ENCODE data around the gene REV1.

Gene REV1

GRCh38 chr2:99473518-99474083 is 16.2 kb downstream of the REV1 start:
- TF ChIP-seq TAF1 (IDR thresholded peaks at IDR 0.05; ENCODE audit: borderline replicate concordance, insufficient read depth, low read length) = no peak
- no peak for TF ChIP-seq REST (IDR thresholded peaks at IDR 0.05; ENCODE audit: insufficient read depth in 1 of 2, low read depth in 2 of 2, low read length in 2 of 2)
- no peak for TF ChIP-seq POLR2AphosphoS5 (IDR thresholded peaks at IDR 0.05; ENCODE audit: low read depth, low read length)
- TF ChIP-seq FOXP2 (optimal IDR thresholded peaks at IDR 0.05; ENCODE audit: borderline replicate concordance, extremely low read depth, extremely low read length, insufficient read depth) = no peak

GRCh38 chr2:99472600-99472960 is 17.2 kb downstream of the REV1 start:
- no peak for TF ChIP-seq FOXP2 (optimal IDR thresholded peaks at IDR 0.05; ENCODE audit: borderline replicate concordance, extremely low read depth, extremely low read length, insufficient read depth)
- TF ChIP-seq SIN3A (IDR thresholded peaks at IDR 0.05; ENCODE audit: borderline replicate concordance, insufficient read depth, low read length) = no peak
- TF ChIP-seq POLR2AphosphoS5 (IDR thresholded peaks at IDR 0.05; ENCODE audit: low read depth, low read length) = no peak
- no peak for TF ChIP-seq TAF1 (IDR thresholded peaks at IDR 0.05; ENCODE audit: borderline replicate concordance, insufficient read depth, low read length)
- TF ChIP-seq REST (IDR thresholded peaks at IDR 0.05; ENCODE audit: insufficient read depth in 1 of 2, low read depth in 2 of 2, low read length in 2 of 2) = no peak

- TF ChIP-seq FOXP2 (optimal IDR thresholded peaks at IDR 0.05; ENCODE audit: borderline replicate concordance, extremely low read depth, extremely low read length, insufficient read depth) = no peak
- TF ChIP-seq REST (IDR thresholded peaks at IDR 0.05; ENCODE audit: insufficient read depth in 1 of 2, low read depth in 2 of 2, low read length in 2 of 2) = no peak
- TF ChIP-seq SIN3A (IDR thresholded peaks at IDR 0.05; ENCODE audit: borderline replicate concordance, insufficient read depth, low read length) = no peak
- no peak for TF ChIP-seq TAF1 (IDR thresholded peaks at IDR 0.05; ENCODE audit: borderline replicate concordance, insufficient read depth, low read length)
- no peak for TF ChIP-seq POLR2AphosphoS5 (IDR thresholded peaks at IDR 0.05; ENCODE audit: low read depth, low read length)
Measured at GRCh38 chr2:99471654-99472599, 17.9 kb downstream of the REV1 start.

GRCh38 chr2:99470957-99471356 is 18.9 kb downstream of the REV1 start:
- TF ChIP-seq SIN3A (IDR thresholded peaks at IDR 0.05; ENCODE audit: borderline replicate concordance, insufficient read depth, low read length) = no peak
- no peak for TF ChIP-seq FOXP2 (optimal IDR thresholded peaks at IDR 0.05; ENCODE audit: borderline replicate concordance, extremely low read depth, extremely low read length, insufficient read depth)
- no peak for TF ChIP-seq REST (IDR thresholded peaks at IDR 0.05; ENCODE audit: insufficient read depth in 1 of 2, low read depth in 2 of 2, low read length in 2 of 2)
- no peak for TF ChIP-seq TAF1 (IDR thresholded peaks at IDR 0.05; ENCODE audit: borderline replicate concordance, insufficient read depth, low read length)
- TF ChIP-seq POLR2AphosphoS5 (IDR thresholded peaks at IDR 0.05; ENCODE audit: low read depth, low read length) = no peak
